IPS DF 4.7 (cell line): Measurements from ENCODE around the gene TERT.
"Not testable (repeated sequence)": the region's sequence is repeated elsewhere in the genome, so short reads cannot be mapped to it uniquely, and the experiment has no call there.

ENCODE experiments used
- DNase-seq: peaks from one replicate; pipeline ENCODE4 v3.0.0-alpha.2; 2013; ENCODE audit warnings: low spot score; ENCODE audit errors: extremely low read depth

The TERT gene

DNA sequence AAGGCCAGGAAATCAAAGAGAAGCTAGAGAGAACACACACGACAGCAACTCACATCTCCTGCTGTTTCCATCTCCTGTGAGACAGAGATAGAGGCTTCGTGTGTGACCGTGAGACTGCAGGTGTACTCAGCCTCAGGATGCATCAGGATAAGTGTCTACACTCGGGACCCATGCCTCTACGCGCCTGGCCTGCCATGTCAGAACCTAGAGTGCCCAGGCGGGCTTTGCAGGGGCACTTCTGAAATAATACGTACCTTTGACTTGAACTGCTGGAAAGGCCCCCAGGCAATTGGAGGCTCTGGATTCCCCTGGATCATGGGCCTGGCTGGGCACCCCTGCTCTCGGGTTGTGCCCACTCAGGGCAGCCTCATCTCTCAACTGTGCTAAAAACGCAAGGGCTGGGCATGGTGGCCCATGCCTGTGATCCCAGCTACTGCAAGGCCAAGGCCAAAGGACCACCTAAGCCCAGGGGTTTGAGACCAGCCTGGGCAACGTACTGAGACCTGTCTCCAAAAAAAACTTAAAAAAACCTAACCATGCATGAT, 37.1 kb upstream of the TERT start:
- no peak for DNase-seq

DNA sequence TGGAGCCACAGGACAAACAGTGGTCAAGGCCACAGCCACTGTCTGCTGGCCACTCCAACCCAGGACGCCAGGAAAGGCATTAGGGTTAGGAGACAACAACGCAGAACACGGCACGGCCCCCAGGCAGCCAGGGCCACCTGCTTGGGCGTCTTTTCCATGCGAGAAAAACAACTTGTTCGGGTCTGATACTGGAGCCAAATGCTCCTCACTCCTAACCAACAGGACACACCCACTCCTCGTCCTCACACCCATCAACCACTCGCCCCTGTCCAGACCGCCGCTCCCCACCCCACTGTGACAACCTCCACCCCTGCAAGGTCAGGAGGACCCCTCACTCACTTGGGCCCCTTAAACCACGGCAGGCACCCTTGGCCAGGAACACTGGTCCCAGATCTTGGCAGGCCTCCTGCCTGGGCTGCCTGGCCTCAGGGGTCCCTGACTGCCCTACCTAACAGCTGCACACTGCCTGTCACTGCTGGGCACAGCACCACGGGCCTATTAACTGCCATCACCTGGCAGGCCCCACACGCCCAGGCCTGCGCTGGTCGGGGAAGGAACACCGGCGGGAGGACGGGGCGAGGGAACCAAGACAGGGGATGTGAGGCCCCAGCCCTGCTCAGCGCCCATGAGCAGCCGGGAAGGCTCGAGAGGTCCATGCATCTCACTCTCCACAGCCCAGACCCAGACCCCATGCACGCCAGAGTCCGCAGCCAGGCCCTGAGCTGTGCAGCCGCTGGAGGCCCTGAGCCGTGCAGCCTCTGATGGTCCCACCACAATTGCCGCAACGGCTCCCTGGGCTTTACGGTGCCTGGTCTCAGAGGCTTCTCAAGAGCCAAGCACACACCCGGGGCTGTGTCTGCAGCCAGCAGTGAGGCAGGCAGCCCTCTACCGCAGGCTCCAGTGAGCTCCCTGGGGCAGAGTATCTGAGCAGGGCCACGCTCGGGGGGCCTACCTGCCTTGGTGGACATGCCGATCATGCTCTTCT, 36.3 kb upstream of the TERT start:
- no peak for DNase-seq

DNA sequence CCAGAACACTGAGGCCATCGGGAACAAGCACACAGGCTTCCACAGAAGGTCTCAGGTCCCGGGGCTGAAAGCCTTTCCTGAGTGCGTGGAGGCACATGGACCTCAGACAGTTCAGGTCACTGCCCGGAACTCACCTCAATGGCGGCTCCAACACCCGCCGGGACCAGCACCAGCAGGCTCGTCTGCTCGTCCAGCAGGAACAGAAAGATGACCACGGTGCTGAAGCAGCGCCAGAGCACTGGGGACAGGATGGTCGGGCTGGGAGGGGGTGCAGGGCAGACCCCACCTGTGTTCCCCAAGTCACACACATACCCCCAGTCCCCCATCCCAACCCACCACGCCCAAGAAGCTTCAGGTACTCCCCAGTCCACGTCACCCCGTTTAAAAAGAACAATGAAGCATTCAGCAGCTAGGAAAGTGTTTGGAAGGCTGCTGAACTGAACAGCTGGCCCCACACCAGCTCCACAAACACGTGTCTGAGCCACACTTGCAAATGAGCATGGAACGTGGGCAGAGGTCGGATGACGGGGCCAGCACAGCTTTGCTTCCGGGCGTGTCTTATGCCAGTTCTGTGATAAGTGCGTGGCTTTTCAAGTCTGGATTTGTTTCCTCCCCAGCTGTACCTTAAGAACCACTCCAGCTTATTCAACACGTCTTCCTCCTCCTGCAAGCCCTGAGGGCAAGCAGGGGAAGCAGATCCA, 35.4 kb upstream of the TERT start:
- DNase-seq, result no peak

DNA sequence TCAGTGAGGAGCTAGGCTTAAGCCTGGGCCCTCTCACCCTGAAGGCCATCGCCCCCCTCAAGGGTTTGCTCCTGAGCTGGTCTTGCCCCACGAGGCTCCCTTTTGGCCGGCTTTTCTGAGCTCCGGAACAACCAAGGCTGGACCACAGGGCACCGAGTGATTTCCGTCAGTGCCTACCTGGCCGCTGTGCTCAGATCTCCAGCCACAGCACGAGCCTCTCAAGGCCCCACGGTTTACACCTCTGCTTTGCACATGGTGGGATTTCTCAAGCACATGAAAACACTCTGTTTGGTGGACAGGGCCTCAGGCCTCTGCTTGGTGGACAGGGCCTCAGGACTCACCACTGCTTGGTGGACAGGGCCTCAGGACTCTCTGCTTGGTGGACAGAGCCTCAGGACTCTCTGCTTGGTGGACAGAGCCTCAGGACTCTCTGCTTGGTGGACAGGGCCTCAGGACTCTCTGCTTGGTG, 34.3 kb upstream of the TERT start:
- no peak for DNase-seq

DNA sequence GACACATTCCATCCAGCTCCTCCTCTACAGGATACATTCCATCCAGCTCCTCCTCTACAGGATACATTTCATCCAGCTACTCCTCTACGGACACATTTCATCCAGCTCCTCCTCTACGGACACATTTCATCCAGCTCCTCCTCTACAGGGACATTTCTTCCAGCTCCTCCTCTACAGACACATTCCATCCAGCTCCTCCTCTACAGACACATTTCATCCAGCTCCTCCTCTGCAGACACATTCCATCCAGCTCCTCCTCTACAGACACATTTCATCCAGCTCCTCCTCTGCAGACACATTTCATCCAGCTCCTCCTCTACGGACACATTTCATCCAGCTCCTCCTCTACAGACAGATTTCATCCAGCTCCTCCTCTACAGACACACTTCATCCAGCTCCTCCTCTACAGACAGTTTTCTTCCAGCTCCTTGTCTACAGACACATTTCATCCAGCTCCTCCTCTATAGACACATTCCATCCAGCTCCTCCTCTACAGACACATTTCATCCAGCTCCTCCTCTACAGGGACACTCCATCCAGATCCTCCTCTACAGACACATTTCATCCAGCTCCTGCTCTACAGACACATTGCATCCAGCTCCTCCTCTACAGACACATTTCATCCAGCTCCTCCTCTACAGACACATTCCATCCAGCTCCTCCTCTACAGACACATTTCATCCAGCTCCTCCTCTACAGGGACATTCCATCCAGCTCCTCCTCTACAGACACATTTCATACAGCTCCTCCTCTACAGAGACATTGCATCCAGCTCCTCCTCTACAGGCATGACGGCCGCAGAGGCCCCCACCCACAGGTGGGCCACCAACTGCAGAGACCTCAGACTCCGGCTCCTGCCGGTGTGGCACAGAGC, 33.6 kb upstream of the TERT start:
- DNase-seq, result not testable (repeated sequence)

DNA sequence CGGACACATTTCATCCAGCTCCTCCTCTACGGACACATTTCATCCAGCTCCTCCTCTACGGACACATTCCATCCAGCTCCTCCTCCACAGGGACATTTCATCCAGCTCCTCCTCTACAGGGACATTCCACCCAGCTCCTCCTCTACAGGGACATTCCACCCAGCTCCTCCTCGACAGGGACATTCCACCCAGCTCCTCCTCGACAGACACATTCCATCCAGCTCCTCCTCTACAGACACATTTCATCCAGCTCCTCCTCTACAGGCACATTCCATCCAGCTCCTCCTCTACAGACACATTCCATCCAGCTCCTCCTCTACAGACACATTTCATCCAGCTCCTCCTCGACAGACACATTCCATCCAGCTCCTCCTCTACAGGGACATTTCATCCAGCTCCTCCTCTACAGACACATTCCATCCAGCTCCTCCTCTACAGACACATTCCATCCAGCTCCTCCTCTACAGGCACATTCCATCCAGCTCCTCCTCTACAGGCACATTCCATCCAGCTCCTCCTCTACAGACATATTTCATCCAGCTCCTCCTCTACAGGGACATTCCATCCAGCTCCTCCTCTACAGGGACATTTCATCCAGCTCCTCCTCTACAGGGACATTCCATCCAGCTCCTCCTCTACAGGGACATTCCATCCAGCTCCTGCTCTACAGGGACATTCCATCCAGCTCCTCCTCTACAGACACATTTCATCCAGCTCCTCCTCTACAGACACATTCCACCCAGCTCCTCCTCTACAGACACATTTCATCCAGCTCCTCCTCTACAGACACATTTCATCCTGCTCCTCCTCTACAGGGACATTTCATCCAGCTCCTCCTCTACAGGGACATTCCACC, 32.3 kb upstream of the TERT start:
- DNase-seq, result not testable (repeated sequence)

DNA sequence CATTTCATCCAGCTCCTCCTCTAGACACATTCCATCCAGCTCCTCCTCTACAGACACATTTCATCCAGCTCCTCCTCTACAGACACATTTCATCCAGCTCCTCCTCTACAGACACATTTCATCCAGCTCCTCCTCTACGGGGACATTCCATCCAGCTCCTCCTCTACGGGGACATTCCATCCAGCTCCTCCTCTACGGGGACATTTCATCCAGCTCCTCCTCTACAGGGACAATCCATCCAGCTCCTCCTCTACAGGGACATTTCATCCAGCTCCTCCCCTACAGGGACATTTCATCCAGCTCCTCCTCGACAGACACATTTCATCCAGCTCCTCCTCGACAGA, 31.6 kb upstream of the TERT start:
- not testable (repeated sequence) for DNase-seq

DNA sequence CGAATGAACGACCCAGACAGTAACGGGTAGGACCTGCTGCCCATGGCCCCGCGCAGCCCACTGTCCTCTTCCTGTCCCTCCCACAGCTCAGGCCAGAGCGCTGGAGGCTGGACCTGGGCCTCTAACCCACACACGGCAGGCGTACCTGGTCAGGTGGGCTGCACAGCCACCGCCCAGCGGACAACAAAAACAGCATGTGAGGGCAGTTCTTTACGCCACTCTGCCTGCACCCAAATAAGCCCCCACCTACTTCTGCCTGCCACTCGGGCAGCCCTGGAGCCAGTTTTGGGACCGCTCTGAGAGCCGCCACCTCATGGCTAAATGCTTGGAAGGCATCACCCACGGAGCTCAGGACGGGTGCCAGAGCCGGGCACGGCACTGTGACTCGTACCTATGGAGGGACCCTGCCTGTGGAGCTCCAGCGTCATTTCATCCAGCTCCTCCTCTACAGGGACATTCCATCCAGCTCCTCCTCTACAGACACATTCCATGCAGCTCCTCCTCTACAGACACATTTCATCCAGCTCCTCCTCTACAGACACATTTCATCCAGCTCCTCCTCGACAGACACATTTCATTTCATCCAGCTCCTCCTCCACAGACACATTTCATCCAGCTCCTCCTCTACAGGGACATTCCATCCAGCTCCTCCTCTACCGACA, 31.1 kb upstream of the TERT start:
- no peak for DNase-seq

DNA sequence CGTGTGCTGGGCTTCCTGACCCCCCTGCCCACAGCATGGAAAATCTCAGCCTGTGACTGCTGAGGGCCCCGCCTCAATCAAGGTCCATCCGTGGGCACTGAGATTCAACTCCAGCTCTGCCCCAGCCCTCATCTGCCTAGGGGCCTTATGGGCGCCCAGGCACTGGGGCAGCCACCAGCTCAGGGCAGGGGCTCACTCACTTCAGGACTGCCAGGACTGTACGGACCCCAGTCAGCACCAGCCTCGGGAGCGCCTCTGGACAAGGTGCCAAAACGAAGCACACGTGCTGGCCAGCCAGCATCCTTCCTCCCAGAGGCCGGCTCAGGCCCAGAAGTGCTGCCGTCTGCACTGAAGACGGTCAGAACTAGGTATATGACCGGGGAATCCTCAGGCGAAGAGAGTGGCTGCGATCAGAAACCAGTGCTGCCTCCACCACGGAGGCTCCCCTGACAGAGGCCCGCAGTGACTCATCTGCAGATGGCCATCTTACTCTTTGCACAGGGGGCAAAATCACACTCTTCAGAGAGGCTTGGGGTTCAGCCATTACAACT, 30.4 kb upstream of the TERT start:
- DNase-seq, result no peak

DNA sequence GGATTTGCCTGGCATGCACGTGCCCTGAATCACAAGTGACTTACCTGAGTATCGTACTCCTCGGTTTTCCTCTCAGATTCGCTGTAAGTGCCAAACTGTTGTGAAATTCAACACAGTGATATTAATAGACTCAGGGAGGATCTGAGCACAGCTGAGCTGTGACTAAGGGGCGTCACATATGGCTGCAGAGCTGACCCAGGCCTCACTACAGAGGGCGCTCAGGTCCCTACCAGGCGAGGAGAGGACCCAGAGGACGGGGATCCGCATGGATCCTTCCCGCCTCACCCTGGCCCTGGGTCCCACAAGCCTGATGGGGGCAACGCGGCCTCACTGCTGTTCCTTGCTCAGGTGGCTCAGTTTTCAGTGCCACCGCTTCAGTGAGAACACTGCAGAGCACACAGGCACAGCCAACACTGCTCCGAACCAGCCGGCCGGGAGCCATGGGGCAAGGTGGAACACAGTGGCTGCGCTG, 29.9 kb upstream of the TERT start:
- DNase-seq, result no peak

DNA sequence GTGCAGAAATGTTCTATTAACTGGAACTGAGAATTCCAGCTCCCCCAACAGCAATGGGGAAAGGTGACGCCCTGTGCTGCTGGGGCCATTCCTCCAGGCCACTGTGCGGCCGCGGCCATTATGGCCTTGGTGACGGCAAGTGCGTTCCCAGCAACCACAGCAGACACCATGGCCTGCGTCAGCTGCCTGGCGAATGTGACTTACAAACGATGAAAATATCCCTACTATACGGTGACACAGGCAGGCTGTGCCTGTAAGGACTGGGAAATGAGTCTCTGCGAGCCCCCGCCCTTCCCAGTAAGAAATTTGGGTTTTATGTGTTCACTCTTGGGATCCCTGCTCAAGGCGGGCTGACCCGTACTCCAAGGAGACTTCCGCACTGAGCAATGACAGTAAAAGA, 29.4 kb upstream of the TERT start:
- no peak for DNase-seq

DNA sequence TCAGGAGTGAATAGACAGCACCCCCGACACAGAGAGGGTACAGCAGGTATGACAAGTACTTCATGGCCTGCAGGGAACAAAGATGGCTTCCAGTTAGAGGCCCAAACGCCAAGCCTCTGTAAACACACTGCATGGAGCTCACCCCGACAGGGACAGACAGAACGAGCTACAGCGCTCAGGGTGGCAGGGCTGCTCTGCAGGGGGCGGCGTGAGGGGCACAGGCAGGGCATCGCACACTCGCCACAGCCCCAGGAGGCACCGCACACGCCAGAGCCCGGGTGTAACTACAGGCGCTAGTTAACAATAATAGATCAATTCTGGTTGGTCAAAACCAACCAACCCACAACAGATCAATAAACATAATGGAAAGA, 28.9 kb upstream of the TERT start:
- DNase-seq, result no peak

DNA sequence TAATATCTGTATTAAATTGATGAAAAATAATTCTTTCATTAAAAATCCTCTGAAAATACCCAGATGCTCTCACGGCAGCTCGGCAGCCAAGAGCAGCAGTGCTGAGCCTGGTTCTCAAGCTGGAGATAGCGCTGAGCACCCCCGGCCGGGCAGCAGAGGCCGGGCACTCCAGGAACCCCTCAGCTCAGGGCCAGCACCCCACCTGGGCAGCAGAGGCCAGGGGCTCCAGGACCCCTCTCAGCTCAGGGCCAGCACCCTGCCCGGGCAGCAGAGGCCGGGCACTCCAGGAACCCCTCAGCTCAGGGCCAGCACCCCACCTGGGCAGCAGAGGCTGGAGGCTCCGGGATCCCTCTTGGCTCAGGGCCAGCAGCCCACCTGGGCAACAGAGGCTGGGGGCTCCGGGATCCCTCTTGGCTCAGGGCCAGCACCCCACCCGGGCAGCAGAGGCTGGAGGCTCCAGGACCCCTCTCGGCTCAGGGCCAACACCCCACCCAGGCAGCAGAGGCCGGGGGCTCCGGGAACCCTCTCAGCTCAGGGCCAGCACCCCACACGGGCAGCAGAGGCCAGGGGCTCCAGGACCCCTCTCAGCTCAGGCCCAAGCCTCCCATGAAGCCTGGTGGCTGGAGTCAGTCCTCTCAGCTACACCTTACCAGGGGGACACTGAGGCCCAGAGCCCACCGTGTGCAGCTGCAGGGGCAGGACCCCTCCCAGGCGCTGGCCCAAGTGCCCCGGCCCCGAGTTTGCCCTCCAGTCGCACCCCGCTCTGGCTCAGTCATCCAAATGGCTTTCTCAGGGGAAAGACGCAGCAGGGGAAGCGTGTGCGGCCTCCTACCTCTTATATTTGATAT, 28.3 kb upstream of the TERT start:
- DNase-seq, result no peak

DNA sequence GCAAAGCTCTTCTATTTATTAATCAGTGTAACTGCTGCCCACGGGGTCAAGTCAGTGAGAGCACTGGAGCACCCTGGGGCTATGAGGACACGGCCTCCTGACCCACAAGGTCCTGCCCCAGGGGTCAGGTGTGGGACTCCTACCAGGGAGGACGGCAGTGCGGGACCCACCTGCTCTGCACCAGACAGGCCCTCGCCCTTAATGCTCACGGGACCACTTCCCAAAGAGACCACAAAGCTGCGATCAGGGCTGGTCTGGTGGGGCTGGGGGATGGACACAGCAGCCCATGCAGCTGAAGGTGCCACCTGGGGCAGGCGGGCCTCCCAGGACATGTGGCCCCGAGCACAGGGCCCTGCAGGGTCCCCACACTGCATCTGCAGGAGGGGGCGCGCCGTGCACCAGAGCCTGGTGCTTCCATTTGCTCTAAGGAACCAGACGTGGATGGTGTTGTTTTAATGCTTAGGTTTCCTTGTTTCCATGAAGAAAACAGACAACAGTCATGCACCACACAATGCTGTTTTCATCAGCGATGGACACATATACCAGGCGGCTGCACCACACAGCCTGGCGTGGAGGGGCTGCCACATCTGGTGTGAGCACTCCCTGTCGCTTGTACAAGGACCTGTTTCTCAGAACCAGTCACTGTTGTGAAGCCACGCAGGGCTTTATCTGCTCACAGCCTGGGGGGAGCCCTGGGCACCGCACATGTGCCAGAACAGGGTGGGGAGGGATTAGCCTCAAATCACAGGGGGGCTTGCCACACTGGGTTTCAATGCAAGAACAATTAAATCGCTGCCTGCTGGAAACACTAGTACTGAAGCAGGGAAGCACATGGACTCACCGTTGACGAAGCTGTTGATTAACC, 27.4 kb upstream of the TERT start:
- no peak for DNase-seq

DNA sequence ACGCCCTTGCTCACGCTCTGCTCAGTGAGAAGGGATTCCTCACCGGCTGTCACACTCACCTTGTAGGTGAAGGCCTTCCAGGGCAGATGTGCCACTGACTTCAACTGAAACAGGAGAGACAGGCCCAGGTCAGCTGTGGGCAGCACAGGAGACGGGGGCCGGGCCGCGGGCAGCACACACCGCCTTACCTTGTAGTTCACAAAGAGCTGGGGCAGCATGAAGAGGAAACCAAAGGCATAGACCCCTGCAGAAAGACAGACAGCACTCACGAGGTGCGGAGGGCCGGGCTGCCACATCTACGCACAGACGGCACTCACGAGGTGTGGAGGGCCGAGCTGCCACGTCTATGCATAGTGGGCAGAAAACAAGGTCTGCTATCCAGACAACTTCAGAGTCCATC, 26.7 kb upstream of the TERT start:
- no peak for DNase-seq

DNA sequence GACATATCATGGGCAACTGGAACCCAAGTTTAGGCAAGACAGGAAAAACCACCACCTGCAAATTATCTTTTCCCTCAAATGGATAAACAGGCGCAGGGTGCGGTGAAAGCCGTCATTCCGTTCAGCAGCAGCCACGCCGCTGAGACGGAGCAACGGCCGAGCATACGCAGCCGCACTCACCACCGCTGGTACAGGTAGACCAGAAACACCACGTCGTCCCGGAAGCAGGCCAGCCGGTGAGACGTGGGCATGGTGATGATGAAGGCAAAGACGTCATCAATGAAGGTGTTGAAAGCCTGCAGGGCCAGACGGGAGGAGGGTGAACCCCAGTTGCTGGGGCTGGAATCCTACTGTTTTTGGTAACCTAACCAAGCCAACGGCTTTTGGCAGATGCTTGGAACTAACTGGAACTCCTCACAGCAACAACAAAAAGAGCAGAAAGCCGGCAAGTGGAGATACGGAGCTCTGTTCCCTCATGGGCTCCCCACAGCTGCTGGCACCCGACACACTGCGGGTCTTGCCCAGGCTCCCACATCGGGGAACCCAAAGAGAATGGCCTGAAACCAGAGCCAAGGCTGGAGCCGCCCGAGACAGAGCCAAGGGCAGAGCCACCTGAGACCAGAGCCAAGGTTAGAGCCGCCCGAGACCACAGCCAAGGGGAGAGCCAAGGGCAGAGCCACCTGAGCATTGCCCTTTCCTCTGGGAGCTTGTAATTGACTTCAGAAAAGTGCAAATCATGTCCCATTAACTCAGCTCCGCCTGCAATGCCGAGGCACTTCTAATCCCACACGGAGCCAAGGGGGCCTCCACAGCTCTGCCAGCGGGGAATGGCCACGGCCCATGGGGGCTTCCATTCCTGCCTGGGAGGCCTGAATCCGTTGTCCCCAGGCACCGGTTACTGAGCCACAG, 25.8 kb upstream of the TERT start:
- DNase-seq, result no peak
